NCI-H1436 treated with DMSO at 0.1 percent for 48 hours (cell line): Measurements from ENCODE around the gene PGLYRP2.
"Not testable (repeated sequence)": the region's sequence is repeated elsewhere in the genome, so short reads cannot be mapped to it uniquely, and the experiment has no call there.

Experiments
- DNase-seq: peaks from one replicate; lab custom pipeline; 2025; lab: John Stamatoyannopoulos, UW

PGLYRP2 gene

DNA sequence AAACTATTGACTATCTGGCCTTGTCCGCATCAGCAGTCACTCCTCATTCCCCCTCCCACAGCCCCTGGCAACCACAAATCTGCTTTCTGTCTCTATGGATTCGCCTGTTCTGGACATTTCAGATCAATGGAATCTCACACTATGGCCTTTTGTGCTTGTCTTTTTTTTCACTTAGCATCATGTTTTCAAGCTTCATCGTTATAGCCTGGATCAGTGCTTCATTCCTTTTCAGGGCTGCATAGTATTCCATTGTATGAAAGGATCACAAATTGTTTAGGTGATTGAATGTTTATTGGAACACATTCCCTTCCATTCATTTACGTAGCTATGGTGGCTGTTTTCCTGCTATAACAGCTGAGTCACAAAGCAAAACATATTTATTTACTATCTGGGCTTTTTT, 7.7 kb upstream of the PGLYRP2 start:
- DNase-seq: no peak

DNA sequence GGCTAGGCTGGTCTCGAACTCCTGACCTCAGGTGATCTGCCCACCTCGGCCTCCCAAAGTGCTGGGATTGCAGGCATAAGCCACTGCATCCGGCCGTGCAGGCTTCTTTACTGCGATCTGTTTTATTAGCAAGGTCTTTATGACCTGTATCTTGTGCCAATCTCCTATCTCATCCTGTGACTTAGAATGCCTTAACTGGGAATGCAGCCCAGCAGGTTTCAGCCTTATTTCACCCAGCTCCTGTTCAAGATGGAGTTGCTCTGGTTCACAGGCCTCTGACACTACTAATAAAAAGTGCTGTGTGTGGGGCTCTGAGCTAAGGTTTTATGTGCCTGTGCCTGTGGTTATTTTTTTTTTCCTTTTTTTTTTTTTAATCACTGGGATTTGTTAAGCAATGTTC, 6.5 kb upstream of the PGLYRP2 start:
- DNase-seq: not testable (repeated sequence)

DNA sequence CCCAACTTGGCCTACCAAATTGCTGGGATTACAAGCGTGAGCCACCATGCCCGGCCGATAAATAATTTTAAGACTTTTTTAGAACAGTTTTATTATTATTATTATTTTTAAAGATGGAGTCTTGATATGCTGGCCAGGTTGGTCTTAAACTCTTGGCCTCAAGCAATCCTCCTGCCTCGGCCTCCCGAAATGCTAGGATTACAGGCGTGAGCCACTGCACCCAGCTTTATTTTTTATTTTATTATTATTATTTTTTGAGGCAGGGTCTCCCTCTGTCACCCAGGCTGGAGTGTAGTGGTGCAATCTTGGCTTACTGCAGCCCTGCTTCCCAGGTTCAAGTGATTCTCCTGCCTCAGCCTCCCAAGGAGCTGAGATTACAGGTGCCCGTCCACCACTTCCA, 1.7 kb upstream of the PGLYRP2 start:
- not testable (repeated sequence) for DNase-seq

DNA sequence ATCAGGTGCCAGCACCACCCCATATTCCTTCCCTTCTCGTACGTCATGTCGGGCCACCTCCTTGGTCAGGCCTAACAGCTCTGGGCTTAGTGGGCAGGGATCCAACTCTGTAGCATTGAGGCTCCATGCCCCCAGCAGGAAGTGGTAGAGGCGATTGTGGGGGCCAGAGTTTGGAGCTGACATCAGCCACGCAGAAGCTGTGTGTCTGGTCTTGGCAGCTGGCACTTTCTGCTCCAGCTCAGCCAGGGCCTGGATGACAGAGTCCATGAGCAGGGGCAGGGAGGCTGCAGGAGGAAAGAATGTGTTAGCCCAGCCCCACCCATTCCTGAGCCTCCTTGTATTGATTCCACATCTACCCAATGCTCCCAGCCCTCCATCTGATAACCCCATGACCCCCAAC, 3.0 kb downstream of the PGLYRP2 start:
- no peak for DNase-seq

DNA sequence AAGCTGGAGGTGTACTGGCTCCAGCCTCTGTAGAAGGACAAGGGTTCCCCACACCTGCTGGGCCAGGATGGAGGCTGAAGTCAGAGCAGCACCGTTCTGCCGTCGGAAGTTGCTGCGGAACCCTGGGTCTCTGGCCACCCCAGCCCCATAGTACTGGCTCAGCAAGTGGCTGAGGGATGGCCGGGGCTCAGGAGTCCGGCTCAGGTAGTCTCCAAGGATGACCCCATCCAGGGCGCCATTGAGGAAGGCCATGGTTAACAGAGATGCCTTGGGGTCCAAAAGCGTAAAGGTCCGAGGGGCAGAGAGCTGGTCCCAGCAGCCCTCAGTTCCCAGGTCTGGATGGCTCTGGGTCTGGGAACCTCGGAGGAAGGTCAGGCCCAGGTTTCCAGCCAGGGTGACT, 3.7 kb downstream of the PGLYRP2 start:
- no peak for DNase-seq

DNA sequence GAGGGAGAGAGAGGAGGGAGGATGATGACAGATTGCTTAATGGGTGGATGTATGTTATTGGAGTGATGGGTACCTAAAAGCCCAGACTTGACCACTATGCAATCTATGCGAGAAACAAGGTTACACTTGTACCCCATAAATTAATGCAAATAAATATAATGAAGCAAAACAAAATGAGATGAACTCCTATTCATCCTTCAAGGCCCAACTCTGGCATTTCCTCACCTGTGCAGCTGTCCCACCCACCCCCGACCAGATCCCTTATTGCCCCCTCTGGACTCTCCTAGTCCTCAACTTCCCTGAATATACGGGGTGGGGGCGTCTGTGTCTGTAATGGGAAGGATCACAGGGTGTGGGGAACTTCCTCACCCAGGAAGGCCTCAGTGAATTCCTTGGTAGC, 4.1 kb downstream of the PGLYRP2 start:
- DNase-seq: no peak

DNA sequence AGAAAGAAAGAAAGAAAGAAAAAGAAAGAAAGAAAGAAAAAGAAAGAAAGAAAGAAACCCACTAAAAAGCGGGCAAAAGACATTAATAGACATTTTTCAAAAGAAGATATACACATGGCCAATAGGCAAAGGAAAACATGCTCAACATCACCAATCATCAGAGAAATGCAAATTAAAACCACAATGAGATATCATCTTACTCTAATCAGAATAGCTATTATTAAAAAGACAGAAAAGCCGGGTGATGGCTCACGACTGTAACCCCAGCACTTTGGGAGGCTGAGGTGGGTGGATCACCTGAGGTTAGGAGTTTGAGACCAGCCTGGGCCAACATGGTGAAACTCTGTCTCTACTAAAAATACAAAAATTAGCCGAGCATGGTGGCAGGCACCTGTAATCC, 5.5 kb downstream of the PGLYRP2 start:
- DNase-seq: not testable (repeated sequence)

DNA sequence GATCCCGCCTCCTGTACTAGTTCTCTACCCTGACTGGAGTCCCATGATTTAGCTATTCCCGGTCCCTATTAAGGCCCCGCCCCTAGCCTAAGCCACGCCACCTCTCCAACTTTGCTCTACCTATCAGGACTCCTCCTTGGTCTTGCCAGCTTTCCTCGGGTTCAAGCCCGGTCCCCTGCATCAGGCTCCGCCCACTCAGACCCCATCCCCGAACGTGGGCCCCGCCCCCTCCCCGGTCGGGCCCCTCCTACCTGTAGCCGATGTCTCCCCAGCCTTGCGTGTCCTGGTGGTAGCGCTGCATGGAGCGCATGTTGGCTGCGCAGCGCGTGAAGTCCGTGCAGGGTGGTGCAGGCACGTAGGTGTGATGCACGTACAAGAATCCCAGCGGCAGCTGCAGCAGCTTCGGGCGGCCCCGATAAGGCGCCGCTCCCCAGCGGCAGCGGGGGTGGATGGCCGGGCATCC, 7.6 kb downstream of the PGLYRP2 start:
- no peak for DNase-seq

DNA sequence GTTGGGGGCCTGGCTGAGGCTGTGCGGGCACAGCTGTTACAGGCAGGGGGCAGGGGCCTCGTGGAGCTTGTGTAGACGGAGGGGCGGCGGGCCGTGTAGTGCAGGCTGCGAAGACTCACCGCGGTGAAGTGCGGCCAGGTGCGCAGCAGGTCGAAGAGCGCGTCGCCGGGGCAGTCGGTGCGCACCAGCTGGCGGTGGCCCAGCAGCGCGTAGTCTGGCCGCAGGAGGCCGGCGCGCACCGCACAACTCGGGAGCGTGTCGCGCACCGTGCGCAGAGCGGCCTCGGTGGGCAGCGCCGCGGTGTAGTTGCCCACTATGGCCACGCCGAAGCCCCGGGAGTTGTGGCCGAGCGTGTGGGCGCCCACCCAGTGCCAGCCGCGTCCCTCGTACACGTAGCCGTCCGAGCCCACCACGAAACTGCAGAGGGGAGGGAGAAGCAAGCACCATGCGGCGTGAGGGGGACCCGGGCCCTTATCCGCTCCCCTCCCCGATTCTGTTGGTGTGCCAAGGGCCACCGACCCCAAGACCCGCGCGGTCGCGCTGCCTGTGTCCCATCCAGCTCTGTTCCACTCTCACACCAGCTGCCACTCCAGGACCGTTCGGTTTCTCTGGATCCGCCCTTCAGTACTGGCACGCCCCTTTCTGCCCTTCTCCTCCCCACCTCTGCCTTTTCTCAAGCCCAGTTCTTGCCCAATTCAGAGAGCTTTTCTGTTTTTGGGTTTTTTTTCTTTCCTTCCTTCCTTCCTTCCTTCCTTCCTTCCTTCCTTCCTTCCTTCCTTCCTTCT, 9.6 kb downstream of the PGLYRP2 start:
- no peak for DNase-seq

DNA sequence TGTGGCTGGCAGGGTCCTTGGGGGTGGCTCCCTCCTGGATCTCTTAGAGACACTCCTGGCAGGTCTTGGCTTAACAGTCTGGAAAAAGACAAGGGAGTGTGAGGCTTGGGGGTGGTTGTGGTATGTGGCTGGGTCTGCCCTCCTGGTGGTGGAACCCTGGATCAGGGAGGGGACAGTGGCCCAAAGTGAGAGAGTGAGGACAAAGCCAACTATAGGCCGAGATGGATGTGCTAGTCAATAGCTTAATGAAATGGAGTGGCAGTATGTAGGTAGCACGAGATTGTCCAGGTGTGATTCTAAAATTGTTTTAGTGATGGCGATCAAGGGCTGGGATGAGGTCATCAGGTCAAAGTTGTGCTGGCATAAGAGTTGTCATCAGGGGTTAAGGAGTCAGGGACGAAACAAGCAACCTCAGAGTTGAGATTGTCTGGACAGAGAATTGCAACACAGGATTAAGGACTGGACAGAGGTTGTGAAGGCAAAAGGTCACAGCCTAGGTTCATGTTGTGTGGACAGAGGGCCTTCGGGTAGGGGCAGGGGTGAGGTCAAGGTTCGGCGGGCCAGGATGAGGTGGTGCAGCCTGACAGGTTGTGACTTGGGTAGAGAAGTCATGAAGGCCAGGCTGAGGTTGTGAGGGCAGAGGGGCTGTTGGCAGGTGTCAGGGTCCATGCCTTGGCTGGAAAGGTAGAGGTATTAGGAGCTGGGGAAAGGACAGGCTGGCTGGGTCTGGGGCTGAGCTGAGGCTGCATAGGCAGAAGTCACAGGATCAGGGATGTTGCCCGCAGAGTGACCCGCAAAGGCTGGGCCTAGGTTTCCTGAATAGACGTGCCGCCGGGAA, 10.4 kb downstream of the PGLYRP2 start:
- no peak for DNase-seq

DNA sequence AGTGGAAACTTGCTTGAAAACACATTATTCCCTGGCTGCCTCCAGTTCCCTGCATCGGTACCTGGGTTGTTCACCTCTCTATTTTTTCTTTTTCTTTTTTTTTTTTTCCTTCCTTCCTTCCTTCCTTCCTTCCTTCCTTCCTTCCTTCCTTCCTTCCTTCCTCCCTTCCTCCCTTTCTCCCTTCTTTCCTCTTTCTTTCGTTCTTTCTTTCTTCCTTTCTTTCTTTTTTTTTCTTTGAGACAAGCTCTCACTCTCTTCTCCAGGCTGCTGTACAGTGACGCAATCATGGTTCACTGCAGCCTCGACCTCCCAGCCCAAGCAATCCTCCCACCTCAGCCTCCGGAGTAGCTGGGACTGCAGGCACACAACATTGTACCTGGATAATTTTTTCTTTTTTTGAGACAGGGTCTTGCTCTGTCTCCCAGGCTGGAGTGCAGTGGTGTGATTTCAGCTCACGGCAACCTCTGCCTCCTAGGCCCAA, 11.5 kb downstream of the PGLYRP2 start:
- no peak for DNase-seq

DNA sequence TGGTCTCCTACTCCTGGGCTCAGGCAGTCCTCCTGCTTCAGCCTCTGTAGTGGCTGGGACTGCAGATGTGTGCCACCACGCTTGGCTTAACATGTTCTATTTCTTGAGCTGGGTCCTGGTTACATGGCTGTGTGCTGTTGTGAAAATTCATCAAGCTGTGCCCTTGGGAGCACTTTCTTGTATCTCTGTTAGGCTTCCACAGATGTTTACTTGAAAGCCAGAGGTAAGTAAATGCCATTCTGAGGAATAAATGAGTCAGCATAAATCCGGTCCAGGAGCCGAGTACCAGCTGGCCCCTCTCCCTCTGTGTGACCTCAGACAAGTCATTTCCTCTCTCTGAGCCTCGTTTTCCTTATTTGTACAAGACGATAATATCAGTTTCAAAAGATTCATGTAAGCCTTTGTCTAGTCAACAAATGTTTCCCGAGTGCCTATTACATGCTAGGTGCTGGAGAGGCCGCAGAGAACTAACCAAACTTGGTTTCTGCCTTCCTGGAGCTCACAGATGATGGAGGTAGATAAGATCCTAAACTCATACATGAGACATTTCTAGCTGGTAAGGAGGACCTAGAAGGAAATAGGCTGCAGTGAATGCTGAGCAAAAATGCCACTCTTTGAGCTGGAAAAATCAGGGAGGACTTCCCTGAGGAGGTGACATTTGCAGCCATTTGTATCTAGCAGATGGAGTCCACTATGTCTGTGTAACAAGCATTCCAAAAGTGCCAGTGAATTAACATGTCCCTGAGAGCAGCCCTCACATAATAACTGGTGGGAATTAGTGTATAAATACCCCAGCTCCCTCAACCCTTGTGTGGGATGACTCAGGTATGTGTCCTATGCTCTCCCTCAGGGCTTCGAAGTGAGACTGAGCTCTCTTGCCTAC, 12.2 kb downstream of the PGLYRP2 start:
- no peak for DNase-seq

DNA sequence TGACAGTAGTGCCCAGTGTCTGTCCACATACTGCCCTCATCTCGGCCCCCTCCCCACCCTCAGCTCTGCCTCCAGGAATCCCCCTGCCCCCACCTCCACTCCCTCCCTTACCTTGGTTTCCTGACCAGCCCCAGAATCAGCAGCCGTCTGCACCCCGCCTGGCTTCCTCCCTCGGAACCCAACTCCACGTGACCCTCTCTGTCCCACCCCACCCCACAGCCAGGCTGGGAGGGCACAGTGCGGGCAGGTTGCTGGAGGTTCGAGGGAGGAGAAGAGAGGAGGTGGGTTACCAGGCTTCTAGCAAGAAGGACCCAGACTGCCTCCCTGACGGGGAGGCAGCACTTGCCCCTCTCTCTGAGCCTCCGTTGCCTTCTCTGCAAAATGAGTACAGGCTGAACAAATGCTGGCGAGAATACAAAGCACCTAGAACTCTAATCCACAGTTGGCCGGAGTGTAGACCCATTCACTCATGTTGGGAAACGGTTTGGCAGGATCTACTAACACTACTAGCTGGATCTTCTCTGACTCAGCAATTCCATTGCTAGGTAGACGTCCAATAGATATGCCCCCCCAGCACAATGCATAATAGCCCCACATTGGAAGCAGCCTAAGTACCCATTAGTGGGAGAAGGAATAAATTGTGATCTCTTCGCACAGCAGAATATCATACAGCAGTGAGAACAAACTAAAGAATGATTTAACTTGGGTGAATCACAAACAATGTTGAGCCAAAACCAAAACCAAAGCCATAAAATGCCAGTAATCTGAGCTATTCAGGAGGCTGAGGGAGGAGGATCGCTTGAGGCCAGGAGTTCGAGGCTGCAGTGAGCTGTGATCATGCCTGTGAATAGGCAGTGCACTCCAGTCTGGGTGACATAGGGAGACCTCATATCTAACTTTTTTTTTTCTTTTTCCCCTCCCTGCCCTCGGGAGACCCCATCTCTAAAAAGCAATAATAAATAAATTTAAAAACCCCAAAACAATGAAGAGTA, 14.6 kb downstream of the PGLYRP2 start, which contains the start of gene RASAL3:
RASAL3 (minus strand) TSS at position 151 of the 992 bp plus-strand sequence. CDS start 186 bp downstream, outside the sequence.
- DNase-seq: no peak

DNA sequence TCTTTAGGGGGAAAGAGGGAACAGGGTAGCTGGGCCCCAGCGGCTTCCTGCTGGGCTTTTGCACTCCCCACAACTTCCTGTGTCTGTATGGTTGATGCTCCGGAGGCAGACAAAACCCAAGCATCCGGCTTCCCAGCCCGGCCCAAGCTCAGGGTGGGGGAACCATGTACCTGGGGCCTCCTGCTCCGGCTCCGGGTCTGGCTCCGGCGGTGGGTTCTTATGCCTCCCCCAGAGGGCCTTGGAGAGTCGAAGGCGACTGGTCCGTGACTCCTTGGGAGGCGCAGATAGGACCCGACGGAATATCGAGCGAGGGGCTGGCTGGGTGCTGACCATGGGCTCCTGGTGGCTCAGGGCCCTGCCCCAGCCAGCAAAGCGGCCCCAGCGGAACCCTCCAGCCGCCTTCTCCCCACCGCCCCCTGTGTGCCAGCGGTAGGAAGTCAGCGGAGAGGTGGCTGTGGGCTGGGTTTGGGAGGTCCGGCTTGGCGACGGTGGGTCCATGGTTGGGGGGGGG, 15.4 kb downstream of the PGLYRP2 start:
- DNase-seq: no peak

DNA sequence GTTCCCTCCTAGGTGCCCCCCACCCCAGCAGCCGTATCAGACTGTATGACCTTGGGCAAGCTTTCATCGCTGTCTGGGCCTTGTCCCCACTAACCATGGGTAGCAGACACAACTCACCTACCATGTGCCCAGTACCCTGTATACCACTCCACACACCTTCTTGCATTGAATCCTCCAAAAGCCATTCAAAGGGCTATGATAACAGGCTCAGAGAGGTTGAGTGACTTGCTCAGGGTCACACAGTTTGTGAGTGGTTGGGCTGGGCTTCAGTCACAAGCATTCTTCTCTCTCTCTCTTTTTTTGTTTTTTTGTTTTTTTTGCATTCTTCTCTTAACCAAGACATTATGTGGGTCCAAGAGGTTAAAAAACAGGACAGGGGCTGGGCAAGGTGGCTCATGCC, 17.6 kb downstream of the PGLYRP2 start:
- no peak for DNase-seq

DNA sequence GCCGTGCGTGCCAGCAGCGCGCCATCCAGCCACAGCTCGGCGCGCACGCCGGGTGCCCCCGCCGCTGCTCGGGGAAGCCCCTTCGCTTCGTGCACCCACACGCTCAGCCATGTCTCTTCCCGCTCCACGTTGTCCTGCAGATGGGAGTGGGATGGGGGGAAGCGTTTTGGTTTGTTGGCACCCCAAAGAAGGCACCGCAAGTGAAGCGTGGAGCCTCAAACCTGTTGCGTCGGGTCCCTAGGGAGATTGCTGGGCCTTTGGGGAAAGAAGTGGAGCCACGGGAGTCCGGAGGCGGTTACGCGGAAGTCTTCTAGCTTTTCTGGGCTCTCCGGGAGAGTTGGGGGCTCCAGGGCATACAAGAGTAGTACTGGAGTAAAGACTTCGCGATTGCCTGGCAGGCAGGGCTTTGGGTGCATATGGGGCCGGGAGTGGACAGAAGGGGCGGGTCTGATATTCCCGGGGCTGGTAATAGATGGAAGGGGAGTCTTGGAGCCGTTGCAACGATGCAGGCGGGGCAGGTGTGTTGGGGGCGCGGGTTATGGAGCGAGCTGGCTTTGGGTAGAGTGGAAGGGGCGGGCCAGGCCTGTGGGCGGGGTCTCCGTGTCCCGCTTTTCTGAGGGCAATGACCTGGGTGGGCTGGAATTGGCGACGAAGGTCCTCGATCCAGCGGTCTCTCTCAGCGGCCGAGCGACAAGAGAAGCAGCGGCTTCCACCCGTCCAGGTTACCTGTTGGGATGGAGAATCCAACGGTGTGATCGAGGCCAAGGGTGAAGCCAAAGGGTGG, 21.4 kb downstream of the PGLYRP2 start:
- no peak for DNase-seq

DNA sequence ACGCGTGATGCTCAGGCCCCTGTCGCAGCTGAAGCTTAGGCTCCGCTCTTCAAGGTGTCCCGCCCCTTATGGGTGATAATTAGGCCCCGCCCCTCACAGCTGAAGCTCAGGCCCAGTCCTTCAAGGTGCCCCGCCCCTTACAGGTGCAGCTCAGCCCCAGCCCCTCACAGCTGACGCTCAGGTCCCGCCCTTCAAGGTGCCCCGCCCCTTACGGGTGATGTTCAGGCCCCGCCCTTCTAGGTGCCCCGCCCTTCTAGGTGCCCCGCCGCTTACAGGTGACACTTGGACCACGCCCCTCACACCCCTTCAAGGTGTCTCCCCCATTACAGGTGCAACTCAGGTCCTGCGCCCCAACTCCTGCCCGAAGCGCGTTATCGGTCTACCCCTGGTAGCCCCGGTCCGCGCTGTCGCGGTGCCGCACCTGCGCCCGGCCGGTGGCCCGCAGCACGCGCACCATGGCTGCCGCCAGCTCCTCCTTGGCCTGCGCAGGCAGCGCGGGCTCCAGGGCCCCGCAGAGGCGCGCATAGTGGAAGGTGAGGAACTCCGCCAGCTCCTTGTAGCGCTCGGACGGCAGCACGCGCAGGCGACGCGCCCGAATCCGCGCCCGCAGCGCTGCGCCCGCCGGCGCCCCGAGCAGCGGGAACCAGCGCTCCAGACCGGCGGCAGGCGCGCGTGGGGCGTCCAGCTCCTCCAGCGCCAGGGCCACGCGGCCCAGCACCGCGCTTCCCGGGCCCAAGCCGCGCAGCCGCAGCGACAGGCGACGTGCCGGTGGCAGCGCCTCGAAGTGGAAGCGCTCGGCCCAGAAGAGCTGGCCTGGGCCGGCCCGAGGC, 22.2 kb downstream of the PGLYRP2 start:
- no peak for DNase-seq

DNA sequence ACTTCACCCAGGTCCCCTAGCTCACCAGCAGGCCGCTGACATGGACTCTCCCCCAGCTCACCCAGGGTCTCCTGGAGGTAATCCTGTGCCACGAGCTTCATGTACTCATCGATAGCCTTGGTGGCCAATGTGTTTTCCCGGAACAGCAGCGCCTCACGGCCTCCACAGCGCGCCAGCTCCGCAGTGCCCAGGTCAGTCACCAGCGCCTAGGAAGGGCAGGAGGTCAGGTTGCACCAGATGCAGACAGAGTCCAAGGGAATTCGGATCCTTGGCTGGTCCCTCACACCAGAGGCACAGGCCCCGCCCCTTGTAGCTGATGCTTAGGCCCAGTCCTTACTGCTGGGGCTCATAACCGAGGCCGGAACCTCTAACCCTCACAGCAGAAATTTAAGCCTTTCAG, 22.9 kb downstream of the PGLYRP2 start:
- no peak for DNase-seq

DNA sequence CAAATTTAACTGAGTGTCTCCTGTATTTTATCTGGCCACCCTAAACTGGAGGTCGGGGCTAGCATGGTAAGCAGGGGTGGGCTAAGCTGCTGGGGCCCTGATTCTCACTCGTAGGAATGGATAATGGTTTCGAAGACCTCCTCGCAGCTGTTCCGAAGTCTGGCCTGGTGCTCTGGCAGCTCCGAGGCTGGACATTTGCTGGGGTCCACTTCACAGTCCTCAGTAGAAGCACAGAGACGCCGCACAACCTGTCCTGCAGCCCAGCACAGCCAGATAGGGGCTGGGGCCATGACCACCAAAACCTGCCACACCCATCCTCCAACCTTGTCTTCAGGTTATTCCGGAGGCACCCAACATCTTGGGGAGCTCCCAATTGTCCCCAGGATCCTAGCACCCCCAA, 23.3 kb downstream of the PGLYRP2 start:
- DNase-seq: no peak
